HL-60 (cell line): ENCODE measurements around the gene ZFHX3.
A peak's percentile ranks its signal among the peaks of the same experiment; 100 is the strongest.

ENCODE experiments used
- DNase-seq, 2 experiments: peaks; one replicate each; pipeline ENCODE4 v3.0.0-alpha.2; 2010 to 2020; ENCODE audit warnings: low read depth in 1 of 2, low spot score in 1 of 2
- H3K27ac ChIP-seq: fragments of 250-450 bp; sonication (Bioruptor Pico); replicated peaks from 2 replicates; pipeline ENCODE4 v1.5.1; 2020; ENCODE audit warnings: mild to moderate bottlenecking, moderate library complexity
- H3K27me3 ChIP-seq: fragments of 250-450 bp; sonication (Bioruptor Pico); 2 replicates; pipeline ENCODE4 v1.5.1; 2021; ENCODE audit warnings: mild to moderate bottlenecking, moderate library complexity; ENCODE audit not compliant: insufficient read depth, poor library complexity, severe bottlenecking
- H3K4me3 ChIP-seq: replicated peaks from 2 replicates; pipeline ENCODE4 v1.5.1; 2011; ENCODE audit warnings: mild to moderate bottlenecking, control low read depth, low read length; ENCODE audit not compliant: insufficient read depth
- GABPA ChIP-seq: IDR thresholded peaks from 2 replicates; pipeline ENCODE4 v1.6.1; 2012; ENCODE audit warnings: low read depth
- POLR2AphosphoS5 ChIP-seq: IDR thresholded peaks from 2 replicates; pipeline ENCODE4 v1.6.1; 2012; ENCODE audit warnings: low read depth
- SPI1 ChIP-seq: IDR thresholded peaks from 2 replicates; pipeline ENCODE4 v1.6.1; 2012; ENCODE audit warnings: low read depth, mild to moderate bottlenecking, borderline replicate concordance
- TF ChIP-seq, protein P1 (sequence below): IDR thresholded peaks from one replicate; pipeline ENCODE4 v1.5.1; 2011; ENCODE audit warnings: low read length, control low read depth, inconsistent platforms; ENCODE audit not compliant: insufficient read depth
- TF ChIP-seq, protein P2 (sequence below): IDR thresholded peaks from 2 replicates; pipeline ENCODE4 v1.6.1; 2012; ENCODE audit warnings: low read depth; ENCODE audit not compliant: insufficient replicate concordance

Gene ZFHX3

DNA sequence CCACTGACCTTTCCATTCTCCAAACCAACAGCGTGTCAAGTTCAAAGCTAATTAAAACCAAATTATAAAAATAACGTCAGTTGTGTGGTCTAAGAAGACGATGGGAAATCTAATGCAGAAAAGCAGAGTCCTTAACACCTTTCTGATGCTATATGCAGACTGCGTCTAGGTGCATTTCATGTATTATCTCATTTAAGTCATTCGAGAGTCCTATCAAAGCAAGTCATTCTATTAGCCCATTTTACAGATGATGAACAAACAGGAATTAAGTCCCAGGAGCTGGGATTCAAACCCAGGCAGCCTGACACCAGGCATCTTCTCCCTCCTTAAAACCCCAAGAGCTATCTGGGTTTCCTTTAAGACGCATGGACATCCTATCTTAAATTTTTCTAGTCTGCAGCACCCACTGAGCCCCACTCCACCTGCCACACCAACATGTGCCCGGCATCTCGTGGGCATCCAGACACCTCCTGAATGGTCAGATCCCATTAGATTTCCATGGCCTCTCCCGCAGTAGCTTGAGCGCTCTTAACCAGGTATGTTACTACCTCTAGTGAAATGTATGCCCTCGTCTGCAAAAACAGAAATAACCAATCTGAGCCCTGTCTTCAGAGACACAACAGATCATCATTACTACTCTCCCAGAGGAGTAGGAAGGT, 115.1 kb downstream of the ZFHX3 start:
- Histone ChIP-seq H3K27ac (peak overlapping the region; percentile 98), H3K27me3 (no peaks in the 10 kb centered on the region), H3K4me3 (no peak overlapping the region)
- TF ChIP-seq GABPA (no peak), SPI1 (no peak), POLR2AphosphoS5 (no peak)
- TF ChIP-seq, protein P1, sequence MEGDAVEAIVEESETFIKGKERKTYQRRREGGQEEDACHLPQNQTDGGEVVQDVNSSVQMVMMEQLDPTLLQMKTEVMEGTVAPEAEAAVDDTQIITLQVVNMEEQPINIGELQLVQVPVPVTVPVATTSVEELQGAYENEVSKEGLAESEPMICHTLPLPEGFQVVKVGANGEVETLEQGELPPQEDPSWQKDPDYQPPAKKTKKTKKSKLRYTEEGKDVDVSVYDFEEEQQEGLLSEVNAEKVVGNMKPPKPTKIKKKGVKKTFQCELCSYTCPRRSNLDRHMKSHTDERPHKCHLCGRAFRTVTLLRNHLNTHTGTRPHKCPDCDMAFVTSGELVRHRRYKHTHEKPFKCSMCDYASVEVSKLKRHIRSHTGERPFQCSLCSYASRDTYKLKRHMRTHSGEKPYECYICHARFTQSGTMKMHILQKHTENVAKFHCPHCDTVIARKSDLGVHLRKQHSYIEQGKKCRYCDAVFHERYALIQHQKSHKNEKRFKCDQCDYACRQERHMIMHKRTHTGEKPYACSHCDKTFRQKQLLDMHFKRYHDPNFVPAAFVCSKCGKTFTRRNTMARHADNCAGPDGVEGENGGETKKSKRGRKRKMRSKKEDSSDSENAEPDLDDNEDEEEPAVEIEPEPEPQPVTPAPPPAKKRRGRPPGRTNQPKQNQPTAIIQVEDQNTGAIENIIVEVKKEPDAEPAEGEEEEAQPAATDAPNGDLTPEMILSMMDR, result no peak
- TF ChIP-seq, protein P2, sequence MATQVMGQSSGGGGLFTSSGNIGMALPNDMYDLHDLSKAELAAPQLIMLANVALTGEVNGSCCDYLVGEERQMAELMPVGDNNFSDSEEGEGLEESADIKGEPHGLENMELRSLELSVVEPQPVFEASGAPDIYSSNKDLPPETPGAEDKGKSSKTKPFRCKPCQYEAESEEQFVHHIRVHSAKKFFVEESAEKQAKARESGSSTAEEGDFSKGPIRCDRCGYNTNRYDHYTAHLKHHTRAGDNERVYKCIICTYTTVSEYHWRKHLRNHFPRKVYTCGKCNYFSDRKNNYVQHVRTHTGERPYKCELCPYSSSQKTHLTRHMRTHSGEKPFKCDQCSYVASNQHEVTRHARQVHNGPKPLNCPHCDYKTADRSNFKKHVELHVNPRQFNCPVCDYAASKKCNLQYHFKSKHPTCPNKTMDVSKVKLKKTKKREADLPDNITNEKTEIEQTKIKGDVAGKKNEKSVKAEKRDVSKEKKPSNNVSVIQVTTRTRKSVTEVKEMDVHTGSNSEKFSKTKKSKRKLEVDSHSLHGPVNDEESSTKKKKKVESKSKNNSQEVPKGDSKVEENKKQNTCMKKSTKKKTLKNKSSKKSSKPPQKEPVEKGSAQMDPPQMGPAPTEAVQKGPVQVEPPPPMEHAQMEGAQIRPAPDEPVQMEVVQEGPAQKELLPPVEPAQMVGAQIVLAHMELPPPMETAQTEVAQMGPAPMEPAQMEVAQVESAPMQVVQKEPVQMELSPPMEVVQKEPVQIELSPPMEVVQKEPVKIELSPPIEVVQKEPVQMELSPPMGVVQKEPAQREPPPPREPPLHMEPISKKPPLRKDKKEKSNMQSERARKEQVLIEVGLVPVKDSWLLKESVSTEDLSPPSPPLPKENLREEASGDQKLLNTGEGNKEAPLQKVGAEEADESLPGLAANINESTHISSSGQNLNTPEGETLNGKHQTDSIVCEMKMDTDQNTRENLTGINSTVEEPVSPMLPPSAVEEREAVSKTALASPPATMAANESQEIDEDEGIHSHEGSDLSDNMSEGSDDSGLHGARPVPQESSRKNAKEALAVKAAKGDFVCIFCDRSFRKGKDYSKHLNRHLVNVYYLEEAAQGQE, result no peak
- no peak for DNase-seq

DNA sequence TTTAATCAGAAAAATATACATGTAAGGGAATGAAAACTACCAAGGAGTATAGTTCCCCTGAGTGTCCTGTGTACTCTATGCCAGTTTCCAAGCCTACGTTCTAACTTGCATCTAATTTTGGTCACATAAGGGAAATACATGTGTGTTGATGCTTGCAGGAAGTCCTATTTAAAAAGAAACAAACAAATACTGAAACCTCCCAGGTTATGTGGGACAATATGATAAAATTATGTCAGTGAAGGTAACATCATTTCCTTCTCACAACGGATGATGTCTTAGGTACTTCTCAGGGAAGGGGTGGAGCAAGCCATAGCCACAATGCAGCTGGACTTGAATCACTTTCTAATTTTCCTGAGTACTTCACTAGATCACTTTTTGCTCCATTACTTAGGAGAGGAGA, 115.9 kb downstream of the ZFHX3 start:
- peak overlapping the region; percentile 98 for H3K27ac ChIP-seq
- TF ChIP-seq SPI1 (no peak), GABPA (no peak)
- TF ChIP-seq, protein P1, result no peak
- TF ChIP-seq, protein P2, result no peak
- no peaks in the 10 kb centered on the region for H3K27me3 ChIP-seq
- peak in 1 of 2 experiments; percentile 27 for DNase-seq
- no peak overlapping the region for H3K4me3 ChIP-seq

DNA sequence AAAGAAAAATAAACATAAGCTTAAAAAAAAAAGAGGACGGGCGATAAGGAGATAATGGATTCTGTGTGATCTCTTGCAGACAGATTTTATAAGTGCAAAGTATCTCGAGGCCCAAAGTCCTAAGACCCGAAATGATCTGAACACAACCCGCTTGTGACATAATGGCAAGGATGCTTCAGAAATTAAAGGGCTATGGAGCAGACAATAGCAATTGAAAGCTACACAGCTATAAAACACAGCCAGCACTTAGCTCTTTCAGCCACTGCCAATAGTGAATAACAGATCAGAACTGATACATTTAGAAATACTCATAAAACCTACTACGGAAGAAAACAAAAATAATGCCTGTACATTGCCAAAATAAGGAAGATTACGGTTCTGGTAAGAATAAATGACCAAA, 117.5 kb downstream of the ZFHX3 start:
- DNase-seq, result no peak
- TF ChIP-seq, protein P2, result no peak
- TF ChIP-seq SPI1 (no peak), POLR2AphosphoS5 (no peak), GABPA (no peak)
- TF ChIP-seq, protein P1, result no peak
- H3K27me3 ChIP-seq, result no peaks in the 10 kb centered on the region
- H3K4me3 ChIP-seq, result no peak overlapping the region
- no peak overlapping the region; the same call in 1 of the 2 replicates for H3K27ac ChIP-seq
